Smooth muscle cell (in vitro differentiated cells): ENCODE data around the gene EXOC4. TPM values are rescaled to one million over a fixed set of nuclear protein-coding genes. Genes with fewer than 3 reads are reported as not detected.

Experiments used
- DNase-seq: peaks from one replicate; lab custom pipeline; 2025; ENCODE audit not compliant: unreplicated experiment; lab: John Stamatoyannopoulos, UW
- H2AFZ ChIP-seq: fragments of 200-600 bp; sonication (generic); 2 replicates; pipeline ENCODE4 v1.6.0; 2016; ENCODE audit warnings: antibody characterized with exemption, low read depth, mild to moderate bottlenecking
- H3F3A ChIP-seq: fragments of 200-600 bp; sonication (generic); 2 replicates; pipeline ENCODE4 v1.6.0; 2017; ENCODE audit warnings: antibody characterized with exemption, low read depth
- H3K27ac ChIP-seq: fragments of 200-600 bp; sonication (generic); 2 replicates; pipeline ENCODE4 v1.5.1; 2016; ENCODE audit warnings: low read depth, mild to moderate bottlenecking
- H3K27me3 ChIP-seq: fragments of 200-600 bp; sonication (generic); 2 replicates; pipeline ENCODE4 v1.6.1; 2016; ENCODE audit warnings: low read depth, mild to moderate bottlenecking
- H3K36me3 ChIP-seq: fragments of 200-600 bp; sonication (generic); 2 replicates; pipeline ENCODE4 v1.5.1; 2016; ENCODE audit warnings: low read depth
- H3K4me1 ChIP-seq: fragments of 200-600 bp; sonication (generic); 2 replicates; pipeline ENCODE4 v1.5.1; 2016; ENCODE audit warnings: low read depth
- H3K4me2 ChIP-seq: fragments of 200-600 bp; sonication (generic); 2 replicates; pipeline ENCODE4 v1.6.0; 2016; ENCODE audit warnings: mild to moderate bottlenecking
- H3K4me3 ChIP-seq: fragments of 200-600 bp; sonication (generic); 2 replicates; pipeline ENCODE4 v1.5.1; 2016; ENCODE audit warnings: mild to moderate bottlenecking
- H3K79me2 ChIP-seq: fragments of 200-600 bp; sonication (generic); 2 replicates; pipeline ENCODE4 v1.6.0; 2016; ENCODE audit warnings: low read depth, mild to moderate bottlenecking
- H3K9ac ChIP-seq: fragments of 200-600 bp; sonication (generic); 2 replicates; pipeline ENCODE4 v1.6.0; 2016; ENCODE audit warnings: low read depth
- H3K9me3 ChIP-seq: fragments of 200-600 bp; sonication (generic); replicated peaks from 2 replicates; pipeline ENCODE4 v1.5.1; 2016; ENCODE audit warnings: low read depth
- H4K20me1 ChIP-seq: fragments of 200-600 bp; sonication (generic); 2 replicates; pipeline ENCODE4 v1.6.0; 2016; ENCODE audit warnings: low read depth
- CTCF ChIP-seq: fragments of 200-600 bp; sonication (generic); IDR thresholded peaks from 2 replicates; pipeline ENCODE4 v1.5.1; 2017; ENCODE audit warnings: borderline replicate concordance, mild to moderate bottlenecking, antibody characterized with exemption; ENCODE audit not compliant: insufficient read depth, poor library complexity, severe bottlenecking
- WGBS: methylation state at CpG from one replicate; pipeline ENCODE4 v1.1.7; 2016; ENCODE audit warnings: low lambda C conversion rate; 5-methylcytosine and 5-hydroxymethylcytosine counted together
- polyA plus RNA-seq: library from polyadenylated mRNA; unstranded; fragments of >200 nt; fragmentation: Nextera tagmentation; extraction: Ambion mirVana; gene quantifications from 2 replicates; pipeline ENCODE4 v1.2.1, GENCODE V29; 2016
- total RNA-seq: library from RNA; depleted of rRNA; stranded (reverse); fragments of >200 nt; gene quantifications from 2 replicates; pipeline ENCODE4 v1.2.3, GENCODE V29; 2014

EXOC4 gene
- total and polyA plus RNA-seq, 2 experiments from 2014 or later, result 21.5 to 47.1 TPM

GRCh38 chr7:133300088-133300487 is 47.2 kb downstream of the EXOC4 start:
- Histone ChIP-seq H3K36me3 (no peaks in the 10 kb centered on the region), H3K27me3 (no peaks in the 10 kb centered on the region), H3F3A (no peaks in the 10 kb centered on the region), H3K4me3 (no peak overlapping the region), H3K4me2 (no peak overlapping the region), H4K20me1 (peaks cover 38% of the 10 kb centered on the region), H3K9me3 (no peaks in the 10 kb centered on the region), H2AFZ (no peak overlapping the region), H3K4me1 (no peaks in the 10 kb centered on the region), H3K27ac (no peak overlapping the region), H3K9ac (no peak overlapping the region), H3K79me2 (peaks cover 3% of the 10 kb centered on the region)
- TF ChIP-seq CTCF, result no peak
- no peak for DNase-seq
- WGBS, result 96% methylated on average over 2 of the region's 2 CpGs

DNA sequence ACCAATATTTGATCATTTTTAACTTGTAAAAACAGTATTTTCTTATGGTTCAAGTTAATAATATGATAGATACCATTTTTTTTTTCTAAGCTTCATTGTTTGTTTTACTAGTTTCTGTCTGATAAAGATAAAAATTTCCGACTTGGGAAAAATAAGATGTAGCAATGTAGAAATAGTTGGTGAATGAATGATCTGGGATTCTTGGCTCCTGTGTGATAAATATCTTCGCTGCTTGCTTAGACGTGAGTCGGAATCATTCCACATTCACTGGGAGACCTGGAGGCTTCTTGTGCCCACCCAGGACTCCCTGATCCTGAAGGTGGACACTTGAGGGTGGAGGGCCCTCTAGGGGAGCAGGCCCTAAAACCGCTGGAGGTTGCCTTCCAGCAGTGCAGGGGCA is 47.9 kb downstream of the EXOC4 start:
- H3K27me3 ChIP-seq, result no peaks in the 10 kb centered on the region
- no peak overlapping the region for H3K9ac ChIP-seq
- DNase-seq, result no peak
- H3K4me2 ChIP-seq, result no peak overlapping the region
- H3K4me1 ChIP-seq, result no peaks in the 10 kb centered on the region
- 88% methylated on average over 5 of the region's 5 CpGs for WGBS
- peaks cover 38% of the 10 kb centered on the region for H4K20me1 ChIP-seq
- peaks cover 3% of the 10 kb centered on the region for H3K79me2 ChIP-seq
- H3K27ac ChIP-seq, result no peak overlapping the region
- no peaks in the 10 kb centered on the region for H3K9me3 ChIP-seq
- peaks cover 3% of the 10 kb centered on the region for H3K36me3 ChIP-seq
- no peaks in the 10 kb centered on the region for H3F3A ChIP-seq
- TF ChIP-seq CTCF, result no peak
- no peak overlapping the region for H2AFZ ChIP-seq
- H3K4me3 ChIP-seq, result no peak overlapping the region

DNA sequence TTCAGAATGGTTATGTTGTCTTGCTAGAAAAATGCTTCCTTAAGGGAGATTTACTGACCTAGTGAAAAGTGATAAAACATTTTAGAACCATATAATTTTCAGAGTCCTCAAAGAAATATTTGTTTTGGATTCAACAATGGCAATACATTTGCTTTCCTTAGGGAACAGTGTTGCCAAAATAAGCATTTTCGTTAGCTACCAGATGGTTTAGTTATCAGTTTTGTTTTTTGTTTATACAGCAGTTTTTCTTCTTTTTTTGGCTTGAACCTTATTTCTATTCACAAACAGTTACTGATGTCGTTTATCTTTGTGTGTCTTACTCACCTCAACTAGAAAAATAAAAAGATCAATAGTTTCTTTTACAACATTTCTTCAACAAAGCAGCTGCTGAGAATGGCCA is 48.6 kb downstream of the EXOC4 start:
- no peak for DNase-seq
- no peak for TF ChIP-seq CTCF
- no peaks in the 10 kb centered on the region for H3K4me1 ChIP-seq
- no peak overlapping the region for H3K27ac ChIP-seq
- H3K4me2 ChIP-seq, result no peak overlapping the region
- H3K36me3 ChIP-seq, result peaks cover 9% of the 10 kb centered on the region
- peaks cover 2% of the 10 kb centered on the region for H3K79me2 ChIP-seq
- H3F3A ChIP-seq, result no peaks in the 10 kb centered on the region
- no peaks in the 10 kb centered on the region for H3K27me3 ChIP-seq
- no peak overlapping the region for H3K4me3 ChIP-seq
- WGBS, result 90% methylated on average over 2 of the region's 2 CpGs
- no peak overlapping the region for H3K9ac ChIP-seq
- H3K9me3 ChIP-seq, result no peaks in the 10 kb centered on the region
- peaks cover 32% of the 10 kb centered on the region for H4K20me1 ChIP-seq
- H2AFZ ChIP-seq, result no peak overlapping the region

GRCh38 chr7:133303372-133303771 is 50.5 kb downstream of the EXOC4 start:
- H3K36me3 ChIP-seq, result peaks cover 11% of the 10 kb centered on the region
- WGBS, result 100% methylated on average over 1 of the region's 1 CpG
- no peak overlapping the region for H3K4me3 ChIP-seq
- DNase-seq, result no peak
- peaks cover 21% of the 10 kb centered on the region for H4K20me1 ChIP-seq
- H3K9ac ChIP-seq, result no peak overlapping the region
- H3F3A ChIP-seq, result no peaks in the 10 kb centered on the region
- no peaks in the 10 kb centered on the region for H3K27me3 ChIP-seq
- H2AFZ ChIP-seq, result no peak overlapping the region
- no peak overlapping the region for H3K4me2 ChIP-seq
- TF ChIP-seq CTCF, result no peak
- no peaks in the 10 kb centered on the region for H3K4me1 ChIP-seq
- no peaks in the 10 kb centered on the region for H3K9me3 ChIP-seq
- H3K27ac ChIP-seq, result no peak overlapping the region
- H3K79me2 ChIP-seq, result no peaks in the 10 kb centered on the region
